PFSK-1 (cell line): ENCODE data around the gene IGFN1.

Experiments
- FOXP2 ChIP-seq: optimal IDR thresholded peaks from 2 replicates; pipeline ENCODE3; 2011; ENCODE audit warnings: borderline replicate concordance, control low read depth, inconsistent platforms; ENCODE audit not compliant: insufficient read depth; ENCODE audit errors: extremely low read length, extremely low read depth
- POLR2AphosphoS5 ChIP-seq: IDR thresholded peaks from 2 replicates; pipeline ENCODE4 v1.6.1; 2012; ENCODE audit warnings: low read depth, mild to moderate bottlenecking, control low read depth, low read length, moderate library complexity
- REST ChIP-seq, 2 experiments: IDR thresholded peaks; 2 replicates each; pipeline versions ENCODE4 v1.6.1 to v1.8.0; 2011 to 2012; ENCODE audit warnings: low read depth in 2 of 2, low read length in 2 of 2, control low read depth in 1 of 2, inconsistent platforms in 1 of 2, mild to moderate bottlenecking in 1 of 2, moderate library complexity in 1 of 2; ENCODE audit not compliant: insufficient read depth in 1 of 2
- TAF1 ChIP-seq: IDR thresholded peaks from 2 replicates; pipeline ENCODE4 v1.6.1; 2012; ENCODE audit warnings: low read length, control low read depth, borderline replicate concordance; ENCODE audit not compliant: insufficient read depth

GRCh38 chr1:201260648-201261311 is 70.2 kb downstream of the IGFN1 start:
- TF ChIP-seq POLR2AphosphoS5 (no peak), REST (IDR thresholded peaks at IDR 0.05; ENCODE audit: insufficient read depth in 1 of 2, low read depth in 2 of 2, low read length in 2 of 2) (no peak), TAF1 (no peak), FOXP2 (no peak)
